ENCODE results near the gene TBC1D22A. TPM values are rescaled to one million over a fixed set of nuclear protein-coding genes. Genes with fewer than 3 reads are reported as not detected.

Gene TBC1D22A
- total RNA-seq, 1 experiment from 2014 or later = 26.0 TPM

GRCh38 chr22:46946383-46946962, 184.0 kb downstream of the TBC1D22A start:
- Mint-ChIP-seq H3K9me3 (ENCODE audit: unreplicated experiment) (no peaks in the 10 kb centered on the region), H3K27ac (ENCODE audit: low read depth, unreplicated experiment) (no peak overlapping the region), H3K27me3 (ENCODE audit: insufficient read depth, unreplicated experiment) (no peaks in the 10 kb centered on the region), H3K4me3 (ENCODE audit: unreplicated experiment) (no peak overlapping the region), H3K4me1 (ENCODE audit: insufficient read depth, unreplicated experiment) (no peaks in the 10 kb centered on the region), H3K36me3 (ENCODE audit: insufficient read depth, unreplicated experiment) (peaks cover 13% of the 10 kb centered on the region)
- CTCF ChIA-PET = no interaction called here
- no peak for DNase-seq (ENCODE audit: unreplicated experiment)
- intact Hi-C loops (cut with micrococcal nuclease) = no loop called here
- BruUV-seq (replicated peaks) = no TSS peak
- no peak for TF ChIP-seq CTCF (IDR thresholded peaks at IDR 0.05; ENCODE audit: unreplicated experiment)
- POLR2A ChIA-PET = interaction anchor here (0.7 kb wide), 1 partner anchor 144 kb away, joined by 3 read pairs; no protein-coding TSS in a partner anchor

GRCh38 chr22:46947516-46948257, 185.2 kb downstream of the TBC1D22A start:
- H3K27me3 Mint-ChIP-seq (ENCODE audit: insufficient read depth, unreplicated experiment) = no peaks in the 10 kb centered on the region
- no peaks in the 10 kb centered on the region for H3K4me1 Mint-ChIP-seq (ENCODE audit: insufficient read depth, unreplicated experiment)
- intact Hi-C loops (cut with micrococcal nuclease) = no loop called here
- DNase-seq (ENCODE audit: unreplicated experiment) = no peak
- peaks cover 15% of the 10 kb centered on the region for H3K36me3 Mint-ChIP-seq (ENCODE audit: insufficient read depth, unreplicated experiment)
- ChIA-PET CTCF (no interaction called here), POLR2A (no interaction called here)
- no peak overlapping the region for H3K27ac Mint-ChIP-seq (ENCODE audit: low read depth, unreplicated experiment)
- H3K4me3 Mint-ChIP-seq (ENCODE audit: unreplicated experiment) = no peak overlapping the region
- no peaks in the 10 kb centered on the region for H3K9me3 Mint-ChIP-seq (ENCODE audit: unreplicated experiment)
- no TSS peak for BruUV-seq (replicated peaks)
- no peak for TF ChIP-seq CTCF (IDR thresholded peaks at IDR 0.05; ENCODE audit: unreplicated experiment)

- intact Hi-C loops (cut with micrococcal nuclease) = no loop called here
- Mint-ChIP-seq H3K27ac (ENCODE audit: low read depth, unreplicated experiment) (no peak overlapping the region), H3K4me3 (ENCODE audit: unreplicated experiment) (no peak overlapping the region), H3K27me3 (ENCODE audit: insufficient read depth, unreplicated experiment) (no peaks in the 10 kb centered on the region), H3K36me3 (ENCODE audit: insufficient read depth, unreplicated experiment) (peaks cover 18% of the 10 kb centered on the region), H3K9me3 (ENCODE audit: unreplicated experiment) (no peaks in the 10 kb centered on the region), H3K4me1 (ENCODE audit: insufficient read depth, unreplicated experiment) (no peaks in the 10 kb centered on the region)
- CTCF ChIA-PET = no interaction called here
- no peak for DNase-seq (ENCODE audit: unreplicated experiment)
- no TSS peak for BruUV-seq (replicated peaks)
- POLR2A ChIA-PET = no interaction called here
- no peak for TF ChIP-seq CTCF (IDR thresholded peaks at IDR 0.05; ENCODE audit: unreplicated experiment)
Measured at GRCh38 chr22:46948411-46949144, 186.1 kb downstream of the TBC1D22A start.

- H3K27ac Mint-ChIP-seq (ENCODE audit: low read depth, unreplicated experiment) = no peak overlapping the region
- no peak for TF ChIP-seq CTCF (IDR thresholded peaks at IDR 0.05; ENCODE audit: unreplicated experiment)
- no peaks in the 10 kb centered on the region for H3K4me1 Mint-ChIP-seq (ENCODE audit: insufficient read depth, unreplicated experiment)
- ChIA-PET POLR2A (no interaction called here), CTCF (interaction anchor here (1.1 kb wide), 1 partner anchor 32 kb away, joined by 3 read pairs; no protein-coding TSS in a partner anchor)
- H3K4me3 Mint-ChIP-seq (ENCODE audit: unreplicated experiment) = no peak overlapping the region
- H3K9me3 Mint-ChIP-seq (ENCODE audit: unreplicated experiment) = no peaks in the 10 kb centered on the region
- no TSS peak for BruUV-seq (replicated peaks)
- intact Hi-C loops (cut with micrococcal nuclease) = no loop called here
- H3K27me3 Mint-ChIP-seq (ENCODE audit: insufficient read depth, unreplicated experiment) = no peaks in the 10 kb centered on the region
- H3K36me3 Mint-ChIP-seq (ENCODE audit: insufficient read depth, unreplicated experiment) = peaks cover 18% of the 10 kb centered on the region
- no peak for DNase-seq (ENCODE audit: unreplicated experiment)
Measured at GRCh38 chr22:46951350-46951749, 188.9 kb downstream of the TBC1D22A start.
